GM18511 (cell line): ENCODE results near the gene HOXA7.

Source experiments
- ATAC-seq: cut with Tn5 transposase; IDR thresholded peaks from one replicate; pipeline ENCODE4 v1.9.1; 2021; ENCODE audit warnings: mild to moderate bottlenecking, moderate library complexity; ENCODE audit not compliant: unreplicated experiment

Gene HOXA7

DNA sequence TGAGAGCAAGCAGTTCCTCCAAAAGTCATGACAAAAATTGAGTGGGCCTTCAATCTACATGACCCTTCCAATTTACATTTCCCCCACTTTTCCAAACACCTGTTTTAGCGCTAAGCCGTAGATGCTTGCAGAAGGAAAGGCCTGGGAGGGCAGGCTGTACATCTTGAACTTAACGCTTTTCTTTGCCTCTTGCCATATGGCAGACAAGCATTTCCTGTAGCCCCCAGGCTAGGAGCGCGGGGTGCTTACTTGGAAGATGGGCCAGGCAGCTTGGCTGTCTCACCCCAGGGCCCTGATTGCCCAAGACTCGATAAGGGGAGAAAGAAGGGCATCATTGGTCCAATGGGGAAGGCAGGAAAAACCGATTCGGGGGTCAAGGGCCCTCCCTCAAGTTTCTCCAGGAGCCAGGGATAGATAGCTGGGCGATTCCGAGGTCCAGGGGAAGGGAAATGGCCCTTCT, 15.9 kb upstream of the HOXA7 start:
- ATAC-seq = no peak

DNA sequence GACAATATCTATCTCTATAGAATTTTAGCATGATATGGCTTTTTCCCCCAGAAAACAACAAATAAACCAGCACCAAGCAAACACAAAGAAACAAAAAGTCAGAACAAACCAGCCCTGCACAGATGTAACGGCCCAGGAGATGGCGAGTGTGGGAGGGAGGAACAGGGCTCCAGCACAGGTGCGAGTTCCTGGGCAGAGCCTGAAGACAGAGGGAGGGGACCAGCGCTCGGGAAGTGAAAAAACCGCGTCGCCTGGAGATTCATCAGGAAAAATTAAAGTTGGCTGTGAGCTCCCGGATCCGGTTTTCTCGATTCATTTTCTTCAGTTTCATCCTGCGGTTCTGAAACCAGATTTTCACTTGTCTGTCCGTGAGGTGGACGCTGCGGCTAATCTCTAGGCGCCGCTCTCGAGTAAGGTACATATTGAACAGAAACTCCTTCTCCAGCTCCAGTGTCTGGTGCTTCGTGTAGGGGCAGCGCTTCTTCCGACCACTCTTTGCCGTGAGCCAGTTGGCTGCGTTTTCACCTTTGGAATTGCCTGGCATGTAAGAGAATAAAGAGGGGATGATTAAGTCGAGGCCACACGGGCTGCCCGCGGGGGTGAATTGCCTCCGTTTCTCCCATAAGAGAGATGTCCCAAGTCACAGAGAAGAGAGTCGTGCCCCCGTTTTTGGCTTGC, 15.3 kb upstream of the HOXA7 start:
- ATAC-seq = no peak

DNA sequence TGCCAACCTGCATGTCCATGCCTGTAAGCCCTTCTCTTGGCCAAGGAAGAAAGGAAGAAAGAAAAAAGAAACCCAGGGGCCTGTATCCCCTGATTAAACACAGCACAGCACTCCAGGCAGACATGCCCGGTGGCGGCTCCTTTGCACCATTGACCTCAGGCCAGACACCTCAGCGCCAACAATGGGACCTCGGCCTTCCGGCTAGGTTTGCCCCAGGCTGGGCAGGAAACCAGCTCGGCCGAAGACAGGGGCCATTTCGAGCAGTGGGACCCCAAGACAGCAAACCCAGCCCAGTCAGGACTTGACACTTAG, 14.8 kb upstream of the HOXA7 start:
- ATAC-seq = no peak

DNA sequence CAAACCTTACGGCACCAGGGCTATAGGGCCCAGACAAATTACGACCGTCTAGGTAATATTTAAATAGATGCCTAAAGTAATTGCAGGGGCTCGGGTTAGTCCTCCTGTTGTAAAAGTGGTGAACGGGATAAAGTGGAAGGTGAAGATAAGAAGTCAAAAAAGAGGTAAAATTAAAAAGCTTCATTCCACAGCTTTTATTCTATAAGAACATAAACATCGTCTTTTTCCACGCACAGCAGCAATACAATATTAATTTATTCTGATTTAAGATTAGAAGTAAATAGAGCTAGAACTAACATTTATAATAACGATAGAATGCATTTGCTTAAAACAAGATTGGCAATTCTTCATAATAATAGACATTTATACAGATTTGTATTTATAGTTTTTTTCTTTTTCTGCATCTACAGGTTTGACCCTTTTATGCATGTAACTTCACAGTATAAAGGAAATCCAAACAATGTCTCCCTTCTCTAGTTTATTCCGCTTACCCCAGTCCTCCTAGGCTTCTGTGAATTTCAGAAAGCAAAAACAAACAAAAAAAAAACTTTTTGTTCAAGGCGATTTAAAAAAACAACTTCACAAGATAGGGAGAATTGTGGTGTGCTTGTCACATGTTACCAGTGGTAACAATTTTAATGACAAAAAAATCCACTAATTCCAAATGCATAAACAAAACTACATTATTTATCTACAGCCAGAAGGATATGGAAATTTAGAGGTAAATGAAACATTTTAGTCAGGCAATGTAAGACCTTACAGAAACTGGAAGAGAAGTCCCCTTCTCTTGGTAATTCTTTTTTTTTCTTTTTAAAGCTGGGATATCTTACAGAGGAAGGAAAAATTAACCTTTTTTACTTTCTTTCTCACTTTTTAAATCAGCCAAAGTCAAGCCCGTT, 14.2 kb upstream of the HOXA7 start:
- no peak for ATAC-seq

DNA sequence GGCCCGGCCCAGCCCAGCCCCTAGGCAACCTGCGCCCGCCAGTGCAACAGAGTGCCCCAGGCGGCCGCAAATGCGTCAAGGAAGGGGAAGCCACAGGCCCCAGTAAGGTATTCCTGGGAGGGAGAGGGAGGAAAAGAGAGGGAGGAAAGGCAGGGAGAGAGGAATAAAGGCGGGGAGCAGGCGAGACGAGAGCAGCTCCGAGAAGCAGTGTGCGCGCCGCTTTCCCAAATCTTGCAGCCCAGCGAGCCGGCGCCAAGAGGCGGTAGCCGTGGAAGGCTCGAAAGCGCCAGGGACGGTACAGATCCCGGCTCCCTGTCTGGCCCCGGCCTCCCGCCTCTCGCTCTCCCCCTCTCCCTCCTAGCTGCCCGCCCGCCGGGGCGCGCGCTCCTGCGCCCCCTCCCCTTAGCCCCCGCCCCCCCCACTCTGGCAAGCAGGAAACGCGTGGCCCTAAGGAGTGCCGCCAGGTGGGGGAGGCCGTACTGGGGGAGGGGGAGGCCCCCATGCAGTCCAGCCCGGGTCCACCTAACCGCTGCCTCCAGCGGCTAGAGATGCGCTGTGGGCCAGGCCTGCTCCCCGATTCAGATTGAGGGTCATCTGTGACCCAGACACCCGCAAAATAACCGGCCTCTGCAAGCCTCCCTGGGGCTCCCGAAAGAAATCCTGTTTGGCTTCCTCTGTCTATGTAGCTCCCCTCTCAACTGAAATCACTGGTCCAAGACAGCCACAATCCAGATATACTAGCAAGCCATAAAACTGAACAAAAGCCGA, 13.4 kb upstream of the HOXA7 start:
- ATAC-seq = no peak

DNA sequence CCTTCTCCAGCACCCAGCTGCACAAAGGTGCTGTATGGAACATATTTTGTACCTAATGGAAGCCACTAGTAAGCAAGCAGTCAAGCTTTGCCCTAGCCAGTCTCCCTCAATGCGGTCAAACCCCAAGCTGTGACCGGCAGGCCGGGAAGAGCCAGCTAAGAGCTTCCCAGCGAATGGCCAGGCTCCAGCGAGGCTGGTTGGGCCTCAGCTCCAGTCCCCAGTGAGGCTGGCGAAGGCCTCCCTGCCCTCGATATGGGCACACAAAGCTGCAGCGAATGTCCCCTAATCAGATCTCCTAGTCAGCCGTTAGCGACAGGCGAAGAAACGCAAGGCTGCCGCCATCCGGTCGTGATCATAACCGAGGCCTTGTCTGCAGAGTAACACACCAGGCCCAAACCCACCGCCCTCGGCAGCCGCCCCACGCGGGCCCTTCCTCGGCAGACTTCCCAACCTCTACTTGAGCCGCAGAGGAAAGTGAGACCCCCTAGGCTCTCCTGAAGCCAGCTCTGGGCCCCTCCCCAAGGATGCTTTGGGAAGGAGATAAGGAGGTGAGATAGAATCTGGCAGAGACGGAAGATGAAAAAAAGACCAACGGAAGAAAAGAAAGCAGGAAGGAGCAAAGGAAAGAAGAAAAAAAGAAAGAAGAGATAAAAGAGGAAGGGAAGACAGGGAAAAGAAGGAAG, 11.9 kb upstream of the HOXA7 start:
- ATAC-seq = no peak

DNA sequence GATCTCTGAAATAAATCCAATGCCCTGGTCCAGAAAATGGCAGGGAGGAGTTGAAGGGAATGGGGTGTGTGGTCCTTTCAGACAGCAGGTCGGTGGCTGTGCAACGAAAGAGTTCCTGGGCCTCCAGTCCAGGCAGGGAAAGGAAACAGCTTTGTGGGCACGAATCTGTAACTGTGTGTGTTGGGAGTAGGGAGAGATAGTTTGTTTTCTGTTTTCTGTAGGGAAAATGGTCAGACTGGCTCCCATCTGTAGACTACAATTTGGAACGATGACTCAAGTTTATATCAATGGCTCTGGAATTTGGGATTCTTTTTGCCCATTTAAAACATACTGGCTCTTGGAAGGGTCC, 11.4 kb upstream of the HOXA7 start:
- no peak for ATAC-seq

DNA sequence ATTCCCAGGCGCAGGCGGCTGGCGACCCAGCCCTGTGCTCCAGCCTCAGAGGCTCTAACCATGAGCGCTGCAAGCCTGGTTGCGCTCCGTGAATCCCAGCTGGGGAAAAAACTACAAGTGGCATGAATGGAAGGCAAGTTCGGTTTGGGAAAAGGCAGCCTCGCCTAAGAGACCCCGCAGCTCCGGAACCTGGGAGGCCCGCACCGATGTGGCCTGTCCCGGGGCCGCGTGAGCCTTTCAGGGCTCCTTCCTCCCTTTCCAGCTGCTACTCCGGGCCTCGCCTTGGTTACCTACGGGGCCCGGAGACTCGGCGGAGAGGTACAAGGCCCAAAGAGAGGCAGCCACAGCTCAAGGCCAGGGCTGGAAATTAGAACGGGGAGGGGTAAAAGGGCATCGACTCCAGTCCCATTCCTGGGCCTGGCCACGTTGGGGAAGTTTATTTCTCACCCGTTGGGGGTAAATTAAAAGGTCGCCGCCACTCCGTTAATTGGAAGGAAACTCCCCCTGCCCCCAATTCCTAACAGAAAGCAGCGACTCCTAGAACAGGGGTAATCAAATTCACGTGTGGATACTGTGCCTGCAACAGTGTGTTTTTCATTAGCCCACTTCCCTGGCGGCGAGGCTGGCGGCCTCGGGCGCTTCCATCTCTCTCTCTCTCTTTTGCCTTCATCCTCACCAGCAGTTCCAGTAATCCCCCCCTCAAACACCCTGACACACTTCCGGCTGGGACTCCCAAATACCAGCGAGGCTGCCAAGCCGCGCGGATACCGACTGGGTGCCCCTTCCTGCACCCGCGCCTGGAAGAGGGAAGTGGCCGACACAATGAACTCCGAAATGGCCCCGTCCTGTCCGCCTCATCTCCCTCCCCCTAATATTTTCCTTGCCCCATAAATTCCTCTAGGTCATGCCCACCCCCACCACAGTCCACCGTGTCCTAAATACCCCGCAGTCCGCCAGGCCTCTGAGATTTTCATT, 10.3 kb upstream of the HOXA7 start:
- no peak for ATAC-seq

DNA sequence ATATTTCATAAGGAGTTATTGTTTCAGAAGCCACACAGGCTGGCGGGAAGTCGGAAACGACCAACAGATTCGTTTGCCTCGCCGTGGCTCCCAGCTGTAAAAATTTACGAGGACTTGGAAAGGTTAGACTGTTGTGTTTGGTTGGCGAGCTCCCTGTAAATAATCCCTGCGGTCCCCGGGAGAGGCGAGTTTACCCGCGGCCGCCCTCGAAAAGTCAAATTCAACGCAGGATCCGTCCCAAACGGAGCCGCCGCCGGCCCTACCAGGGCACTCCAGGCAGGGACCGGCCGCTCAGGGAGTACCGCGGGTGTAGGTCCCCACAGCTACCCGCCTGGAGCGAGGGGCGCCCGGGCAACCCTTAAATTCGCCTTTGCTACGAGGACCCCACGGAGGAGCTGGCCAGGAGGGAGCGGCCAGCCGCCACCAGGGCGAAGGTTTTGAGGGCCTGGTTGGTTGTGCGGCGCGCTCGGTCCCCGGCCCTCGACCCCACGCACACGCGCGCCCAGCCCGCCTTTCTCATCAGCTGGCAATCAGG, 9.6 kb upstream of the HOXA7 start:
- ATAC-seq = no peak

DNA sequence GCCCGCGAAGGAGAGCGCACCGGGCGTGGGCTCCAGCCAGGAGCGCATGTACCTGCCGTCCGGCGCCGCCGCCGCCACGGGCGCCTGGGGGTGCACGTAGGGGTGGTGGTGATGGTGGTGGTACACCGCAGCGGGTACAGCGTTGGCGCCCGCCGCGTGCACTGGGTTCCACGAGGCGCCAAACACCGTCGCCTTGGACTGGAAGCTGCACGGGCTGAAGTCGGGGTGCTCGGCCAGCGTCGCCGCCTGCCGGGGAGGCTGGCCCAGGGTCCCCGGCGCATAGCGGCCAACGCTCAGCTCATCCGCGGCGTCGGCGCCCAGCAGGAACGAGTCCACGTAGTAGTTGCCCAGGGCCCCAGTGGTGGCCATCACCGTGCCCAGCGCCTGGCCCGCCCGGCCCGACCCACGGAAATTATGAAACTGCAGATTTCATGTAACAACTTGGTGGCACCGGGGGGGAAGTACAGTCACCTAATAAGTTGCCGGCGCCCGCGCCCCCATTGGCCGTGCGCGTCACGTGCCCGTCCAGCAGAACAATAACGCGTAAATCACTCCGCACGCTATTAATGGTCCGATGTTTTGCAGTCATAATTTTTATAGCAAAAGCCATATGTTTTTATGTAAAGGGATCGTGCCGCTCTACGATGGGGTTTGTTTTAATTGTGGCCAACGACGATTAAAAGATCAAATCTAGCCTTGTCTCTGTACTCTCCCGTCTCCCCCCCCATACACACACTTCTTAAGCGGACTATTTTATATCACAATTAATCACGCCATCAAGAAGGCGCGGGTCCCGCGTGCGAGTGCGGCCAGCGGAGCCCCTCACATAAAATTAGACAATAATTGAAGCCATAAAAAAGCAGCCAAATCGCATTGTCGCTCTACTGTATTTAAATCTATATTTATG, 8.9 kb upstream of the HOXA7 start, which contains the start of gene HOXA9:
TSS of gene HOXA9 (minus strand) at position 449 of the 907 bp plus-strand sequence. CDS start at position 369, 80 bp downstream.
- ATAC-seq = no peak

DNA sequence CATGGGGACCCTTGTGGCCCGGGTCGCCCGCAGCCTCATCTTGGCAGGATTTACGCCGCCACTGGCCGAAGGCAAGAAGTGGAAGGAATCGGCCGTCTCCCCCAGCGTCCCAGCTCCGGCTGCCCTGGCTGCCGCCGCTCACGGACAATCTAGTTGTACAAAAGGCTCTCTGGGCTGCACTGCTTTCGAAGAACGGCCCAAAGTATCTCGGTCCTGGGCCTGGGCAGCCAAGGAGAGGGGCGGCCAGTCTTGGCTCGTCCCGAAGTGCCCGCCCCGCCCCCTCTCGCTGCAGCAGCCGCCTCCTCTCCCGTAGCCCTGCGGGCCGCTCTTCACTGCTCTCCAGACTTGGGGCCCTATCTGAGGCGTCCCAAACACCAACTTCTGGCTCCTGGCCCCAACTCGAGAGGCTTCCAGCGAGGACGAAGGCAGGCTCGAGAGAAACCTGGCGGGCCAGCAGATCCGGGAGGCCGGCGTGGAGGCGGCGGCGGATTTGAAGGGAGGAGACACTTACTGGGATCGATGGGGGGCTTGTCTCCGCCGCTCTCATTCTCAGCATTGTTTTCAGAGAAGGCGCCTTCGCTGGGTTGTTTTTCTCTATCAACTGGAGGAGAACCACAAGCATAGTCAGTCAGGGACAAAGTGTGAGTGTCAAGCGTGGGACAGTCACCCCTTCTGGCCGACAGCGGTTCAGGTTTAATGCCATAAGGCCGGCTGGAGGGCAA, 8.1 kb upstream of the HOXA7 start:
- no peak for ATAC-seq

DNA sequence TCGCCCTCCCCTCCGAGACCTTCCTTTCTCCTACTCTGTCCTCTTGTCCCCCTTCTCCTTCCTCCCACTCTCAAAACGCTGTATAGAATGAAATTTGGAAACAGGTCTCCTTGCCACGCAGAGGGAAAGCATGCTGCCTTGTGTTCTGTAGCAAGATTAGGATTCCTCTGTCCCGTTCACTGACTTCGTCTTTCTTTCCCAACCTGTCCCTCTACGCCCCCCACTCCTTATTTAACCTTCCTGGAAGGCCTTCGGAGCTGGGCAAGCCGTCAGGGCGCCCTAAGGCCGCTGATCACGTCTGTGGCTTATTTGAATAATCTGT, 7.5 kb upstream of the HOXA7 start:
- ATAC-seq = no peak

DNA sequence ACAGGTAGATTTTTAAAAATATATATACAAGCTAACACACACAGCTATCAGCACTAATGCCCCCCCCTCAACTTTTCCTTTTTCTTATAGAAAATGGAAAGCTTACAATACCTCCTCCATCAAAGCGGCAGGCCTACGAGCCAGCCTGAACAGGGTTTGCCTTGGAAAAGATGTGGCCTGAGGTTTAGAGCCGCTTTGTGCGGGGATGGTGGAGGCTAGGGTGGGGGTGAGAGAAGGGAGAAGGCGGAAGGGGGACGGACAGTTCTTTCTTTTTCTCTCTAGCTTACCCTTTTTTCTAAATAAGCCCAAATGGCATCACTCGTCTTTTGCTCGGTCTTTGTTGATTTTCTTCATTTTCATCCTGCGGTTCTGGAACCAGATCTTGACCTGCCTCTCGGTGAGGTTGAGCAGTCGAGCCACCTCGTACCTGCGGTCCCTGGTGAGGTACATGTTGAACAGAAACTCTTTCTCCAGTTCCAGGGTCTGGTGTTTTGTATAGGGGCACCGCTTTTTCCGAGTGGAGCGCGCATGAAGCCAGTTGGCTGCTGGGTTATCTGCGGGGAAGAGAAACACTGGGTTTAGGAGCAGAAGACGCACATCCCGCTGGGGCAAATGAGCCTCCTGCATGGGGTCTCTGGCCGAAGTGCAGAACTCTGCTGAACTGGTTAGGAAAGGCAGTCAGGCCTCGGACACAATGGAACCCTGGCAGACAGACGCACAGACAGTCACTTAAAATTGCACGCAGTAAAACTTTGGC, 7.0 kb upstream of the HOXA7 start:
- ATAC-seq = no peak

DNA sequence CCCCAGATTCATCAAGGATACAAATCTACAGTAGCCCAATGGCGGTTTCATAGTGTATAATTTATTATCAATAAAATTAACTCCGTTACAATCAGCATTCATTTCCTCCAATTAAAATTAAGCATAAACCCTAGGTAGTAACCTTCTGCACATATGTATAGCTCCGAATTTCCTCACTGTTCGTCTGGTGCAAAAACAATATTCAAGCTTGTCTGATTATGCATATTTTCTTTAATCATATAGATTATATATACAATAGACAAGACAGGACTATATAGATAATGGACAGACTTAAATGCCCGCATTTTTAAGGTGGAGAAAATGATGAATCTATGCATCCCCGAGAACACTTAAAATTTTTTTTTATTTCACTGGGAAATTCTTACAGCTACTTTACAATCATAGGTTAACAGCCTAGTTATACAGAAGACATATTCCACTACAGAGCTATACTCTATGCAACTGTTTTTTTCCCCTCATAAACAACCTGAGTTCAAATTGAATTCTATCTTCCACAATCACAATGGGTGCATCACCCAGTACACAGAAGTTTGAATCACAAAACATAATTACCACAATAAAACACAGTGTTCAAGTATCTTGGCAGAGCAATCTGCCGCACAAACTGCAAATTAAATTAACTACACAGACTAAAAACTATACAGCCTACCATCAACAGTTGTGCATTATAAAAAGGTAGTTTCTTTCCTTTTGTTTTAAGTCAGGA, 6.2 kb upstream of the HOXA7 start:
- no peak for ATAC-seq

DNA sequence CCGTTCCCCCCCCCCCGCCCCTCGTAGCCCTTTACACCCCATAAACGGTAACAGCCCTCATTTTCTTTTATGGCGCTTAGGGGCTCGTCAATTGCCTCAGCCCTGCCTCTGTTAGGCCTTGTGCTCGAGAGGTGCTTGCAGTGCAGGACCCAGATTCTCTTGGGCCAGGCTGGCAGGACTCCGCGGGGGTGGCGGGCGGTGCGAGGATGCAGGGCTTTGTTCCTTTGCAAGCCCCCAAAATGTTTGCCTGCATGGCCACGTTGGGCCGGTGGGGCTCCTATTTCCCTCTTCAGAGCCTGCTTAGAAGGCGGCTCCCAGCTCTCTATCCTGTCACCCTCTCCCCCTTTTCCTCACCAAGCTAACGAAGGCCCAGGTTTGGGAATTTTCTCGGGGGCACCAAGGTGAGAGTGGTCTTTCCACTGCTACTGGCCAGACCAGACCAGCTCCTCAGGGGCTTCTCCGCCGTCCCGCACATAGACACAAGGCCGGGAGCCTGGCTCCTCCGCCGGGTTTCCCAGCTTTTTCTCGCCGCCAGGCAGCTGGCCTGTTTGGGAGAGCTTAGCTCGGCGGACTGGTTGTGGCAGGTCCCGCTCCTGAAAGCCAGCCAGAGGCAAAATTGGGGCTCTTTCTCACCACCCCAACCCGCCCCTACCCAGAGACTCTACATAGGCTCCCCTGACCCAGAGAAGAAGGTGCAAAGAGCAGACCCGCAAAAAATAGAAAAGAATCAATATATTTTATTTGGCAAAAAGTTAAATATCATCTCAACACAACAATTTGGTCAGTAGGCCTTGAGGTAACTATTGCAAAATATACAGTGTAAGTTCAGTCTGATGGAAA, 5.5 kb upstream of the HOXA7 start:
- ATAC-seq = no peak

DNA sequence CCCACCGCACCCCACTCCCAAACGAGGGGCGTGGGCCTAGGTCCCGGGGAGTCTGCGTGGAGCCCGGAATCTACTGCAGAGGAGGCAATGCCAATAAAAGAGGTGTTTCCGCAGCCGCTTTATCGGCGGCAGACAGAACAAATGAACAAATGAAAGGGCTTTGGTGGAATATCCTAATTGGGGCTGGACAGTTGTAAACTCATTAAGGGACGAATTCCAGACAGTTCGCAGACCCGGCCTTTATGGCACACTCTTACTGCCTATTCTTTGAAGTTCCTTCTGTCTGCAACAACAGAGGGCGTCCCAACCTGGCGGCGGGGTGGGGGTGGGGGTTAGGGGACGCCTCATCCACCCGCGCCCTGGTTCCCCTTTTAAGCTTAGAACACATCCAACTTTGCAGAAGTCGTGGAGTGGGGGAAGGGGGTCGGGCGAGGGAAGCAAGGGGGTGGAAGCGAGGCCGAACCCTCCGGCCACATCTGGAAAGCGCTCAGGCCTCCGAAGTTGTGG, 4.8 kb upstream of the HOXA7 start:
- ATAC-seq = no peak
